CD4-positive, alpha-beta T cell treated with Interleukin-21 for 1 hour (primary cell): ENCODE results near the gene R3HCC1L.
"Not testable (repeated sequence)": the region's sequence is repeated elsewhere in the genome, so short reads cannot be mapped to it uniquely, and the experiment has no call there.

Experiments used
- DNase-seq: peaks from one replicate; pipeline ENCODE4 v3.0.0-alpha.2; 2020

R3HCC1L gene

DNA sequence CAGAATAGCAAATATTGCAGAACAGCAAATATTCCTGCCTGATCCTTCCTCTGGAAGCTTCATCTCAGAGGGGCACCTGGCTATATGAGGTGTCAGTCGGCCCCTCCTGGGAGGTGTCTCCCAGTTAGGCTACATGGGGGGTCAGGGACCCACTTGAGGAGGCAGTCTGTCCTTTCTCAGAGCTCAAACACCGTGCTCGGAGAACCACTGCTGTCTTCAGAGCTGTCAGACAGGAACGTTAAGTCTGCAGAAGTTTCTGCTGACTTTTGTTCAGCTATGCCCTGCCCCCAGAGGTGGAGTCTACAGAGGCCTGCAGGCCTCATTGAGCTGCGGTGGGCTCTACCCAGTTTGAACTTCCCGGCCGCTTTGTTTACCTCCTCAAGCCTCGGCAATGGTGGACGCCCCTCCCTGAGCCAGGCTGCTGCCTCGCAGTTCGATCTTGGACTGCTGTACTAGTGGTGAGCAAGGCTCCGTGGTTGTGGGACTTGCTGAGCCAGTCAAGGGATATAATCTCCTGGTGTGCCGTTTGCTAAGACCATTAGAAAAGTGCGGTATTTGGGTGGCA, 48.0 kb downstream of the R3HCC1L start:
- DNase-seq, result not testable (repeated sequence)

DNA sequence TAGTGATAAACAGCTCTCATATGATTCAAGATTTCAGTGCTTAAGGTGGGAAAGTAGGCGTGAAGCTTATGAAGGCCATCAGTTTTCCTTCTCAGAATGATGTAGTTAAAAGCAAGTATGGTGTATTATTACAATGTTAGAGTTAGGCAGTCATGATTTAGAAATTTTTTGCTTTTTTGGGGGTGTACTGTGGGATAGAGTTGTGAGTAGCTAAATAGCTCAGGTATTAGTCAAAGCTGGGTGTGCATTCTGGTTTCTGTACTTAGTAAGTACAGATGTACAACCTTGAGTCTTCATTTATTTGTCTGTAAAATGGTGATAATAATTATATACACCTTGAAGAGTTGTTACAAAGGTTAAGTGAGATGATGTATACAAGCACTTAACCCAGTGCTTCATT, 52.2 kb downstream of the R3HCC1L start:
- no peak for DNase-seq

DNA sequence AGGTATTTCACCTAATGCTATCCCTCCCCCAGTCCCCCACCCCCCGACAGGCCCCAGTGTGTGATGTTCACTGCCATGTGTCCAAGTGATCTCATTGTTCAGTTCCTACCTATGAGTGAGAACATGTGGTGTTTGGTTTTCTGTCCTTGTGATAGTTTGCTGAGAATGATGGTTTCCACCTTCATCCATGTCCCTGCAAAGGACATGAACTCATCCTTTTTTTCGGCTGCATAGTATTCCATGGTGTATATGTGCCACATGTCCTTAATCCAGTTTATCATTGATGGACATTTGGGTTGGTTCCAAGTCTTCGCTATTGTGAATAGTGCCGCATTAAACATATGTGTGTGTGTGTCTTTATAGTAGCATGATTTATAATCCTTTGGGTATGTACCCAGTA, 56.3 kb downstream of the R3HCC1L start:
- not testable (repeated sequence) for DNase-seq

DNA sequence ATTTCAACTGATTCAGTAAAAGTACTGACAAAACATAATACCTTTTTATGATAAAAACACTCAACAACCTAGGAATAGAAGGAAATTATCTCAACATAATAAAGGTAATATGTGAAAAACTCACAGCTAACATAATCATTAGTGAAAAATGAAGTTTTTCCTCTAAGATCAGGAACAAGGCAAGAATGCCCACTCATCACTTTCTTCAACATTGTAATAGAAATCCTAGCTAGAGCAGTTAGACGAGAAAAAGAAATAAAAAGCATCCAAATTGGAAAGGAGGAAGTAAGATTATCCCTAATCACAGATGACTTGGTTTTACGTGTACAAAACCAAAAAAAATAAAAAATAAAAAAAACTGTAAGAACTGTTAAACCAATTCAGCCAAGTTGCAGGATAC, 58.6 kb downstream of the R3HCC1L start:
- no peak for DNase-seq

DNA sequence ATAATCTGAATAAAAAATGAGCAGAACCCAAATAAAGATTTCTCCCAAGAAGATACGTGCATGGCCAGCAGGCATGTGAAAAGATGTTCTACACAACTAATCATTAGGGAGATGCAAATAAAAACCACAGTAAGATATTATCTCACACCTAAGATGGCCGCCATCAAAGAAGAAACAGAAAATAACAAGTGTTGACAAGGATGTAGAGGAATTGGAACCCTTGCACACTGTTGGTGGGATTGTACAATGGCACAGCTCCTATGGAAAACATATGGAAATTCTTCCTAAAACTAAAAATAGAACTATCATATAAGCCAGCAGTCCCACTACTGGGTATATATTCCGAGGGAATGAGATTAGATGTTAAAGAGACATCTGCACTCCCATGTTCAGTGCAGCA, 60.2 kb downstream of the R3HCC1L start:
- no peak for DNase-seq

DNA sequence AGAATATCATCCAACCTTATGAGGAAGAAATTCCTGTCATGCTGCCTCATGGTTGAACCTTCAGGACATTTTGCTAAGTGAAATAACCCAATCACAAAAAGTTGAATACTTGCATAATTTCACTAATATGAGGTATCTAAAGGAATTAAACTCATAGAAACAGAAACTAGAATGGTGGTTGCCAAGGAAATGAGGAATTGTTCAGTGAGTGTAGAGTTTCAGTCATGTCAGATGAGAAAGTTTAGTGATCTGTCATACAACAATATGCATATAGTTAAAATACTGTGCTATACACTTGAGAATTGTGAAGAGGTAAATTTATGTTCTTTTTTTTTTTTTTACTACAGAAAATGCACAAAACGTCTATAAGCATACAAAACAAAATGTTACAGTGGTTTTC, 60.7 kb downstream of the R3HCC1L start:
- DNase-seq, result no peak

DNA sequence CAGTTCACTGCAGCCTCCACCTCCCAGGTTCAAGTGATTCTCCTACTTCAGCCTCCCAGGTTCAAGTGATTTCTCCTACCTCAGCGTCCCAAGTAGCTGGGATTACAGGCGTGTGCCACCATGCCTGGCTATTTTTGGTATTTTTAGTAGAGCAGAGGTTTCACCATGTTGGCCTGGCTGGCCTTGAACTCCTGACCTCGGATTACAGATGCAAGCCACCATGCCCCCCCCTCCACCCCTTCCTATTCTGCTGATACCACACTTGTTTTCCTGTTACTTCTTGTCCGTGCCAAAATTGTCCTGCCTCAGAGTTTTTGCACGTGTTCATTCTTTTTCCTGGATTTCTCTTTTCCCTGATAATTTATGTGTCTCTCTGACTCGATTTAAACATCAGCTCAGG, 62.5 kb downstream of the R3HCC1L start:
- DNase-seq, result no peak

DNA sequence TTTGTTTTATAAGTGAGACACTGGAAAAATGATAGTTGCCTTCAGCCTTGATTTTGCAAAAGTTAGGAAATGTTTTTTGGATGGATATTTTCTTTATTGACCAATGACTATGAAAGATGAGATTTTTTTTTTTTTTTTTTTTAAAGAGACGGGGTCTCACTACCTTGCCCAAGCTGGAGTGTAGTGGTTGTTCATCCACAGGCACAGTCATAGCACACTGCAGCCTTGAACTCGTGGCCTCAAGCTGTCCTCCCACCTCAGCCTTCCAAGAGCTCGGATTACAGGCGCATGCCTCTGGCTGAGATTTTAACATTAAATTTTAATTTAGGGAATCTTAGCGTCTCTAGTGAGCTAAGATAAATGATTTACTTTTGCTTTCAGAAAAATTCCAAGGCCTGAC, 67.3 kb downstream of the R3HCC1L start:
- DNase-seq, result no peak

DNA sequence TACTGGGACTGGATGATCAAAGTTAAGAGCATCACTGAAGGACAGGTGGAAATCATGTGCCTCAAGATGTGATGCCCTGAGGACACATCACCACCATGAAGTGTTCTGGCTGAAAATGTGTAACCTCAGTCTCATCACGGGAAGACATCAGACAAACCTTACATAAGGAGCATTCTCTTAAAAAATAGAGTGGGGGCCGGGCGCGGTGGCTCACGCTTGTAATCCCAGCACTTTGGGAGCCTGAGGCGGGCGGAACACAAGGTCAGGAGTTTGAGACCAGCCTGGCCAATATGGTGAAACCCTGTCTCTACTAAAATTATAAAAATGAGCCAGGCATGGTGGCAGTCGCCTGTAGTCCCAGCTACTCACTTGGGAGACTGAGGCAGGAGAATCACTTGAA, 67.9 kb downstream of the R3HCC1L start:
- no peak for DNase-seq

DNA sequence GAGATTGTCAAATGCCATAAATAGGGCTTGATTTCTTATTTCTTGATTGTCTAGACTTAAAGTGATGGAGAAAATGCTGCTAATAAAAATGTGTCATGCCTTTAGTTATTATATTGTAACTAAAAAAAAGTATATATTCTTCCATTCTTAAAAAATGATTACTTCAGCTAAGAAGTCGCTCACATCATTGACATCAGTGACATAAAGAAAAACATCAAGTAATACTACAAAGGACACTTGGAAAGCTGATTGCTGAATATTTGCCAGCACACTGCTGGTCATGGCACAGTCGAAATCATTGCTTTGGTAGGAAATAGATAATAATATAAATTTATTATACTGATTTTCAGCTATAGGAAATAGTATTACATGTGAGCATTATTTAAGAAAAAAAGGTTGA, 70.9 kb downstream of the R3HCC1L start:
- no peak for DNase-seq

DNA sequence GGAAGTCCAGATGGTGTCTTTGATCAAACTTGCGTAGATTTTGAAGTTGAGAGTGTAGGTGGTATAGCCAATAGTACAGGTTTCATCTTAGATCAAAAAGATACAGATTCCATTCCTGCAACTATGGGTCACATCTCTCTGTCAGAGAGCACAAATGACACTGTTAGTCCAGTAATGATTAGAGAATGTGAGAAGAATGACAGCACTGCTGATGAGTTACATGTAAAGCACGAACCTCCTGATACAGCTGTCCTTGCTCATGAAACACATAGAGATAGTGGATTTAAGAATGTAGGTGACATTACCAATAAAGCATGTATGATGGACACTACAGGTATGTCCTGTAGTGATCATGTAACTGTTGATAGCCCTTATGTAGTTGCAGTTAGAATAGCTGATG, 74.5 kb downstream of the R3HCC1L start:
- no peak for DNase-seq

DNA sequence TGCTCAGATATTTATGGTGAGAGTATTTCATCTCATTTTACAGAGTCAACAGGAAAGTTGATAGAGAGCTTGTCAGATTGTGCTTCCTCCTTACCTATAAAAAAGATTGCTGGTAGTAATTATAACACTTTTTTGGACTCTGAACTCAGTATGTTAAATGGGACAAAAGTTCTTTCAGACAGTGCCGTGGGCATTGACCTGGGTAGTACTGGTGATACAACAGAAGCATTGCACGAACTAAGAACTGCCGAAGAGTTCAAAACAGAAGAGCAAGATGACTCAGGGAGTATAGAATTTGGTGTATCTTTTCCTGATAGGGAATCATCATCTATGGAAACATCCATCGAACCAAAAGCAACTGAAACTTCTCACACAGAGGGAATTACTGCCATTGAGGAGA, 75.0 kb downstream of the R3HCC1L start:
- DNase-seq, result no peak

DNA sequence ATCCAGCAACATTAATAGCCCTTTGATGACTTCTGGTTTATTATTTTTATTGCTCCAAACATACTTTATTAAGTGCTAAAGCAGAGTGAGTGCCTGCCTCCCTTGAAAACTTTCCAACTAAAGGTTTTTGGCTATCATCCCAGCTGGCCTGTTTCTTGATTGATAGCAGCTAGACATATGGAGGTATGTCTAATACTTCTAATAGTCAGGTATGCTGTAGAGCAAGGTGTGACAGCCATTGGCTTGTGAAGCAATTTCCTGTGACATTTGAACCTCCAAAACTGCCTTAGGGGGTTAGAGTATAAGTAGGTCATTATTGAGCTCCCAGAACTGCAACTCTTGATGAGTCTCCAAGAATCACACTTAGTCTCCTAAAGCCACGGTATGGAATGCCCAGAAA, 77.7 kb downstream of the R3HCC1L start:
- DNase-seq, result no peak

DNA sequence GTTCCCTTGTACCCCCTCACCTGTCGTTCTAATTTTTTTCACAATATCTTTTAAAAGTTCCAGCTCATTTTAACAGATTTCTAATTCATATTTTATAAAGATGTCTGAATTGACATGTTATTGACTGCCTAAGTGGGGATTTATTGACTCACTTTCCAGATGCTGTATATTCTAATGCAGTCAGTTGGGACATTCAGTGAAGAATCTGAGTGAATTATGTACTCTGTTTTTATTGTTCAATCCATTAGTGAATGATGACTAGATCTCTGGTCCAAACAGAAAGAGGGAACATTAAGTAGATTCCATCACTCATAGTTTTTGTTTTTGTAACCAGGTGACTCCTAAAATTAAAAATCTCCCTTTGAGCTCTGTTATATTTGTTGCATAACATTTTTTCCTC, 79.3 kb downstream of the R3HCC1L start:
- no peak for DNase-seq

DNA sequence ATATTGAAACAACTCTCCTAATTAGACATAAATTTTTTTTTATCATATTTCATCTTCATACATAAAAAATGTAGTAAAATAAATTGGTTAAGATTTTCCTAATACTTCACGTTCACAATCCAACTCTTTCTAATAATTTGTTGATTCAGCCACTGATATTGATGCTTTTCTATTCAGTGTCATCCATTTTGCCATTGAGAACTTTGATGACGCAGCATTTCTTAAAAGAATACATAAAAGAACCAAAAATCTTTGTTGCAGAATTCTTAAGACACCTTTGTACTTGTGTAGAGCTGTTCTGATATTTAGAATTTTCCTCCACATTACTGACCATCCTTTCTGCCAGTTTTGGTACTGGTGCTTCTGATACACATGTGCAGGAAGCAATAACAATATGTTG, 80.9 kb downstream of the R3HCC1L start:
- no peak for DNase-seq

DNA sequence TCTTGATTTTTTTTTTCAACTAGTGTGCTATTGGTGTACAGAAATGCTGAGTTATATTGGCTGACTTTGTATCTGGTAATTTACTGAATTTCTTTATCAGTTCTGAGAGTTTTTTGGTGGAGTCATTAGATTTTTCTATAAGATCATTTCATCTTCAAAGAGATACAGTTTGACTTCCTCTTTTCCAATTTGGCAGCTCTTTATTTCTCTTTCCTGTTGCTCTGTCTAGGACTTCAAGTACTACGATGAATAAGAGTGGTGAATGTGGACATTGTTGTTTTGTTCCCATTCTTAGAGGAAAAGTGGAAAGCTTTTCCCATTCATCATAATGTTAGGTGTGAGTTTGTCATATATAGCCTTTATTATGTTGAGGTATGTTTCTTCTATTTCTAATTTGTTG, 83.3 kb downstream of the R3HCC1L start:
- no peak for DNase-seq

DNA sequence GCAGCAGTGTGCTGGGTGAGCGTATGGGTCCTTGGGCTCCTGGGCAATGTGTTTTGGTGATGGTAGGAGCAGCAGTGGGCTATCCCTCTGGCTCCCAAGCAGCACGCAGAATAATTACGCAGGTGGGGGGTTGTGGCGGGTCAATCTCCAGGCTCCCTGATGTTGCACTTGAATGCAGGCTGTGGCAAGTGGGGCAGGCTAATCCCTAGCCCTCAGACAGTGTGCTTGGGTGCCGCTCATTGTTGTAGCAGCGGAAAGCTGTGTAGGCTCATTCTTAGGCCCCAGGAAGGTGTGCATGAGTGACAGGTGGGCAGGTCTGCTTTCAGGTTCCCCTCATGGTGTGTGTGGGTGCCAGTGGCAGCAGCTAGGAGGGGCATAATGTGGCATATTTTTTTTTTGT, 89.4 kb downstream of the R3HCC1L start:
- DNase-seq, result no peak

DNA sequence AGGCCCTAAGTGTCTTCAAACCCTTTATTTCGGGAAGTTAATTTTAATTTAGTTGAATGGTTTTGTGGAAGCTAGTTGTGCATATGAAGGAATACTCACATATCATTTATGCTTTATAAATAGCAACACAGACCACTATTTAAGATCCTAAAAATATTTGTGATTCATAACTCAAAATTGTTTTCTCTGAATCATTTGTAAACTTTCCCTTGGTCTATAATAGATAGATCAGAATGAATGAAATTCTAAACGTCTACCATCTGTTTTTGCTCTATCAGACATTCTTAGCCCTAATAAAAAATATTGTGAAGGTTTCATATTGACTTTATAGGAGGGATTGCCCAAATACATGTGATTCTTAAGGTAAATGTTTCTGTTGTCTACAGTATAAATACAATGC, 90.1 kb downstream of the R3HCC1L start:
- no peak for DNase-seq

DNA sequence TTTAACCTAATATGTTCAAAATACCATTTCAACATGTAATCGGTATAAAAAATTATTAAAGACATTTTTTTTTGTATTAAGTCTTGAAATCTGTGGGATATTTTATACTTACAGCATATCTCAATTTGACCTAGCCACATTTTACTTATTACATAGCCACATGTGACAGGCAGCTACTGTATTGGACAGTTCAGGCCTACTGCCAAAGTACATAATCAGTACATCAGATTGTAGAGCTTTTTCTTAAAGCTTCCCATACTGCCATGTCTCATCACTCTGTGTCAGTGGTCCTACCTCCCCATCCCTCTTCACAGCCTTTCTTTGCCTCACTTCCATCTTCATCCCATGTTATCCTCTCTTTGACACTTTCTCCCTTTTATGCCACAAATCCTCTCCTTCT, 90.5 kb downstream of the R3HCC1L start:
- DNase-seq, result no peak

DNA sequence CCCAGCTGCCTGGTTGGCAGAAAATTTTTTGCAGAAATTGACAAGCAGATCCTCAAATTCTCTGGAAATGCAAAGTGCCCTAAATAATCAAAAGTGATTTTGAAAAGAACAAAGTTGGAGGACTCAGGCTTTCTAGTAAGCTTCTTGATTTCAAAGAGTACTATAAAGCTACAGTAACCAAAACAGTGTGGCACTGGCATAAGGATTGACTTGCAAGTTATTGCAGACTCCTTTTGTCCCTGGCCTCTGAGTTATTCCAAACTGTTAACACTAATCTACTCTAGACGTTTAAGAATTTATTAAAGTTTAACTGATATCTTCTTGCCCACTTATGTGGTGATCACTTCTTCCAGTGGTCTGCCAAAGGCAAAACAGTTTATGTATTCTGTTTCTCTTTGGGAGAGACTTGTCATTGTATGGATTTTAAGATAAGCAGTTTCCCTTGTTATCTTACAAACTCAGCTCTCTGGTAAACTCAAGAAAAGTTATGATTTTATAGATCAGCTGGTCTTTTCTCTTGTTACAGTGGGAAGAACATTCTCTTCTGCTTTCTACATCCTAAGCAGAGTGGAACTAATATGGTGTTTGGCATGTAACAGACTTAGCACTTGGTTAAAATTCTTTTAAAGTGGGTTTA, 92.2 kb downstream of the R3HCC1L start:
- DNase-seq, result no peak

DNA sequence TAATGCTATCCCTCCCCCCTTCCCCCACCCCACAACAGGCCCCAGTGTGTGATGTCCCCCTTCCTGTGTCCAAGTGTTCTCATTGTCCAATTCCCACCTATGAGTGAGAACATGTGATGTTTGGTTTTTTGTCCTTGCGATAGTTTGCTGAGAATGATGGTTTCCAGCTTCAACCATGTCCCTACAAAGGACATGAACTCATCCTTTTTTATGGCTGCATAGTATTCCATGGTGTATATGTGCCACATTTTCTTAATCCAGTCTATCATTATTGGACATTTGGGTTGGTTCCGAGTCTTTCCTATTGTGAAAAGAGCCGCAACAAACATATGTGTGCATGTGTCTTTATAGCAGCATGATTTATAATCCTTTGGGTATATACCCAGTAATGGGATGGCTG, 93.3 kb downstream of the R3HCC1L start:
- not testable (repeated sequence) for DNase-seq

DNA sequence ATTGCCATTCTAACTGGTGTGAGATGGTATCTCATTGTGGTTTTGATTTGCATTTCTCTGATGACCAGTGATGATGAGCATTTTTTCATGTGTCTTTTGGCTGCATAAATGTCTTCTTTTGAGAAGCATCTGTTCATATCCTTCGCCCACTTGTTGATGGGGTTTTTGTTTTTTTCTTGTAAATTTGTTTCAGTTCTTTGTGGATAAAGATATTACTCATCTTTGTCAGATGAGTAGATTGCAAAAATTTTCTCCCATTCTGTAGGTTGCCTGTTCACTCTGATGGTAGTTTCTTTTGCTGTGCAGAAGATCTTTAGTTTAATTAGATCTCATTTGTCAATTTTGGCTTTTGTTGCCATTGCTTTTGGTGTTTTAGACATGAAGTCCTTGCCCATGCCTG, 93.8 kb downstream of the R3HCC1L start:
- DNase-seq, result not testable (repeated sequence)

DNA sequence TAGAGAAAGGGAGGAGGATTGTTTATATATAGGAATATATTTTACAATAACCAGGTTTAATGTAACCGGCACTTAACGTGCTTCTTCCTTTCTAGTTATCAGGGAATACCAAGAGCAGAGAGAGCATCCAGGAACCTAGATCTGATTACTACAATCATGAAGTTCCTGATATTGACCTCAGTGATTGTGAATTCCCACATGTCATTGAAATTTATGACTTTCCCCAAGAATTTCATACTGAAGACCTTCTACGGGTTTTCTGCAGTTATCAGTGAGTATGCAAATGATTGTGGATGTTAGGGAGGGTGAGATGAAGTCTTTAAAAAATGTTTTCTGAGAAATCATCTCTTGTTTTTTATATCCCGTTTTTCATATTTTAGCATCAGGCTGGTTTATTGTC, 97.0 kb downstream of the R3HCC1L start:
- no peak for DNase-seq

DNA sequence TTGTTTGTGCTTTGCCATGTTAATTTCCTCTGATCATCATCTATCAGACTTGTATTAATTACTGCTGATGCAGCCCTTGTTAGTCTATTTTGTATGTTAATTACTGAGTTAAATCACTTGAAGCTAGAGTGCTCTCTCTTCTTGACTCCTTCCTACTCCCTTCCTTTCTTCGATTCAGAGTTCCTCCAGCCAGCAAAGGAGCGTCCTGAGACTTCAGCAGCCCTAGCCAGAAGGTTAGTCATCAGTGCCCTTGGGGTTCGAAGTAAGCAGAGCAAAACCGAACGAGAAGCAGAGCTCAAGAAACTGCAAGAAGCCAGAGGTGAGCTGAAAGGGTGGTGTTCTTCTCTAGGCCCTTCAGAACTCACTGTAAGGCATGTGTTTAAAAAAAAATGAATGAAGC, 101.4 kb downstream of the R3HCC1L start:
- no peak for DNase-seq

DNA sequence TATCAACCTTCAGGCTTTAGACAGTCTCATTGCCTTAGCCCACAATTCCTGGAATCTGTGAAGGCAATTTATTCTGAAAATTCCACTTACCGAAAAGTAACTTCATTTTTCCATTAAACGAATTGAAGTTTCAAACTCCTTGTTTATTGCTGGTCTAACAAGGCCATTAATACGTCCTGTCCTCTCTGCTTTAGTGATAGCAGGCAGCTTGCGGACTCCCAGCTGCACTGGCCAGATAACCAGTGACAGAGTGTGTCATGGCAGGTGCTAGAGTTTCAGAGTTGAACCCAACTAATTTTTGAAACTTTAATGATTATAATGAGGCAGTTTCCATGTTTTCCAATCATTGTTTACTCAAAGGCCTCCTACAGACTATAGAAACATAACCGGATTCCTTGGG, 102.4 kb downstream of the R3HCC1L start:
- no peak for DNase-seq

DNA sequence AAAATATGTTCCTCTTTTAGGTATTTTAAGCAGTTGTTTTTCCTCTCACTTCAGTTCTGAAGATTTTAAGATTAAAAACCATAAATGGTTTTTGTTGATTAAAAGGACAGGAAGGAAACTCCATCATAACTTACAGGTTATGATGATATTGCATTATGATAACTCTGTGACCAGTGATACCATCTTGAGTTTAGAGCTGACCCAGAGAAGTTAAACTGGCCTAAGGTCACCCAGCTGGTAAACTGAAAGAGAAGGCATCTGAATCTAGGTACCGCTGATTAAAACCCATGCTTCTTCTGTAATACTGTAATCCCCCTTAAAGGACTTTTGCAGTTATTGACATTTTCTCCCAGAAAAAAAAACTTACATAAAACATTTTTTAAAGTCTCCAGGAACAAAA, 103.9 kb downstream of the R3HCC1L start:
- DNase-seq, result no peak
